ENCODE data around the gene CCDC9.
A peak's percentile ranks its signal among the peaks of the same experiment; 100 is the strongest.
"Not testable (repeated sequence)": the region's sequence is repeated elsewhere in the genome, so short reads cannot be mapped to it uniquely, and the experiment has no call there.

Gene CCDC9

GRCh38 chr19:47261946-47262793, 5.8 kb downstream of the CCDC9 start:
- not testable (repeated sequence) for DNase-seq

DNA sequence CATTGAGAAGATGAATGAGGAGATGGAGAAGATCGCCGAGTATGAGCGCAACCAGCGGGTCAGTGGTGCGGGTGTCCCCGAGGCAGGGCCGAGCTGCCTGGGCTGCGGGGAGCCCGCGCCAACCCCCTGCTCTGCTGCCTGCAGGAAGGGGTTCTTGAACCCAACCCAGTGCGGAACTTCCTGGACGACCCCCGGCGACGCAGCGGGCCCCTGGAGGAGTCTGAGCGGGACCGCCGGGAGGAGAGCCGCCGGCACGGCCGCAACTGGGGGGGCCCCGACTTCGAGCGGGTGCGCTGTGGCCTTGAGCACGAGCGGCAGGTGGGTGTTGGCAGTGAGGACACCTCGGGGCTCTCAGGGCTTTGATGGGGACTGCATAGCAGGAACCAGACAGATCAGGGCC, 8.3 kb downstream of the CCDC9 start:
- no peak for DNase-seq

- no peak for DNase-seq
Observed at GRCh38 chr19:47266401-47266941, 10.1 kb downstream of the CCDC9 start.

- DNase-seq = no peak
Observed at GRCh38 chr19:47267350-47267759, 11.0 kb downstream of the CCDC9 start.

- DNase-seq = no peak
Observed at GRCh38 chr19:47268028-47268427, 11.7 kb downstream of the CCDC9 start.

- no peak for DNase-seq
Observed at GRCh38 chr19:47269596-47269995, 13.3 kb downstream of the CCDC9 start.

GRCh38 chr19:47270408-47270807, 14.1 kb downstream of the CCDC9 start:
- DNase-seq = no peak

DNA sequence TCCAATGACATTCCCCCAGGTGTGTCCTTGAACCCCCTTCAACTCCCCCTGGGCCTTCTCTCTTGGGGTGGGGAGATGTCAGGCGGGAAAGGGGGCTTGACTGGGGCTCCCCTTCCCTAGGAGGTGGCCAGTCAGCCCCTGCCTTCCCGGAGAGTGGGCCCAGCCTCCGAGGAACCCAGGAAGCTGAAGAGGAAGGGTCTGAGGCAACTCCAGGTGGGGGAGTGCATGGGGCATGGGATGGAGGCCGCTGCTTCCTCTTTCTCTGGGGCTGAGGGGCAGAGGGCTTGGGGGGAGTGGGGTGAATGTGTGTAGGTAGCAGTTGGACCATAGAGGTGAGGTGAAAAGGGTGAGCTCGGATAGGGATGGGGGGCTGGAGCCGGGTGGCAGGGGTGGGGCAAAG, 15.6 kb downstream of the CCDC9 start:
- DNase-seq = no peak

GRCh38 chr19:47272448-47273312, 16.4 kb downstream of the CCDC9 start:
- no peak for DNase-seq

- peak; percentile 81 for DNase-seq
Observed at GRCh38 chr19:47273313-47274070, 17.2 kb downstream of the CCDC9 start.

DNA sequence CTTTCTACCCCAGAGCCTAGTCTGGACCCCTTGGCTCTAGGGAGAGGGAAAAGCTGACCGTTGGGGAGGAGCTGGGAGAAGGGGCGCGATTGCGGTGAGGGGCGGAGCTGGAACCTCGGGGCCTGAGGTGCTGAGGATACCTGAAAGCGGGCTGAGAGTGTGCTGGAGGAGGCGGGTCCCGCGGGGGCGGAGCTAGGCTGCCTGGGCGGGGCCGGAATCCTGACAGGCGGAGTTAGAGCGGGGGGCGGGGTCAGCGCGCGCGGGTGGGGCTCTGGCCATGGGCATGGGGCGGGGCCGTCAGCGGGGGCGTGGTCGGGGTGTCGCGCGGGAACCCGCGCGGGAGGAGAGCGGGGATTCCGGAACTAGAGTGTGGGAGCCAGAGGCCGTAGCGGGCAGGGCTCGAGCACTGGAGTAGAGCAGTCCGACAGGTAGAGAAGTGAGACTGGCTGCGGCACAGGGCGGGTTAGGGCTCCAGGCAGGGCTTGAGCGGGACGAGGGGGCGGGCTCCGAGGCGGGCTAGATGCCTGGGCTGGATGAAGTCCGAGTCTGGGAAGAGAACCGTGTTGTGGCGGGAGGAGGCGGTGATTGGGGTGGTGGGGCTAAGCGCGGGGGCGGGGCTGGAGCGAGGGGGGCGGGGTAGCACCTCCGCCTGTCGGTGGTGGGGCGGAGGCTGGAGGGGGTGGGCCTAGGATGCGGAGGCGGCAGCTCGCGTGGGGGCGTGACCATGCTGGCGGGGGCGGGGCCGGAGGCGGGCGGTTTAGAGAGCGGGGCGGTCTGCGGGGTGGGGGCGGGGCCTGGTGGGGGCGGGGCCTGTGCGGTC, 18.0 kb downstream of the CCDC9 start, which contains the start of gene INAFM1:
TSS of gene INAFM1 (plus strand) at position 815 of the 820 bp plus-strand sequence. CDS start 35 bp downstream, outside the sequence.
- DNase-seq = peak; percentile 100

- DNase-seq = no peak
Observed at GRCh38 chr19:47274891-47275761, 18.8 kb downstream of the CCDC9 start.

GRCh38 chr19:47275791-47276461, 19.6 kb downstream of the CCDC9 start:
- no peak for DNase-seq

DNA sequence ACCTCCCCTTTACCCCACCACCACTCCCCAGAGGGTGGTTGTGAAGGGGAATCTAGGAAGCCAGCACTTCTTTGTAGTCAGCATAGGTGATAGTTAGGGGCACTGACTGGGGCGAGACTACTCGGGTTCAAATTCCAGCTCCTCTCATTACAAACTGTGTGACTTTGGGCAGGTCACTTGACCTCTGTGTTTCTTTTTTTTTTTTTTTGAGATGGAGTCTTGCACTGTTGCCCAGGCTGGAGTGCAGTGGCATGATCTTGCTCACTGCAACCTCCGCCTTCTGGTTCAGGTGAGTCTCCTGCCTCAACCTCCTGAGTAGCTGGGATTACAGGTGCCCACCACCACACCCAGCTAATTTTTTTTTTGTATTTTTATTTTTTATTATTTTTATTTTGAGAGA, 20.2 kb downstream of the CCDC9 start:
- not testable (repeated sequence) for DNase-seq

GRCh38 chr19:47280183-47280797, 24.0 kb downstream of the CCDC9 start:
- DNase-seq = peak; percentile 71

- no peak for DNase-seq
Observed at GRCh38 chr19:47283405-47284059, 27.2 kb downstream of the CCDC9 start.

DNA sequence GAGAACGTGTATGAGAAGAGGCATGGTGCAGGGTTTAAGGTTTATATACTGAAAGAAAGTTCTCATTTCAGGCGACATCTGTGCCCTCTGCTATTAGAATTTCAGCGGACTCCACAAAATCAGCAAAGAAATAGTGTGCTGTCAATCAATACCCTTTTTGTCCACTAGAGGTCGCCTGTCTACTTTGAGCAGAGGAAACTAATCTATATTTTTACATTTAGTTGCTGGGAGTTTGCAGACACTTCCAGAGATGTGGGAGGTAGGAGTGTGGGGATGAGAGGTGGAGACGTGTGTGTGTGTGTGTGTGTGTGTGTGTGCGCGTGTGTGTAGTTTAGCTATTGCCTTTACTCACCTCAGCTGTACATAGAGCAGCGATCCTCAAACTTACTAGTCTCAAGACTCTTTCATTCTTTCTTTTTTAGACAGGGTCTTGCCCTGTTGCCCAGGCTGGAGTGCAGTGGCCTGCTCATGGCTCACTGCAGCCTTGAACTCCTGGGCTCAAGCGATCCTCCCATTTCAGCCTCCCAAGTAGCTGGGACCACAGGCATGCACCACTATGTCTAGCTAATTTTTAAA, 28.1 kb downstream of the CCDC9 start:
- no peak for DNase-seq

- peak; percentile 66 for DNase-seq
Observed at GRCh38 chr19:47296036-47296435, 39.7 kb downstream of the CCDC9 start.

GRCh38 chr19:47300867-47301266, 44.5 kb downstream of the CCDC9 start:
- not testable (repeated sequence) for DNase-seq

Data from activated CD4-positive, CD25-positive, alpha-beta regulatory T cell treated with anti-CD3 and anti-CD28 coated beads, Interleukin-2, amount 50 U/mL, for 72 hours (primary cell).